WI38 (cell line): ENCODE results near the gene E2F1.

ENCODE experiments used
- H3K4me3 ChIP-seq: 2 replicates; pipeline ENCODE4 v1.5.1; 2011; ENCODE audit warnings: low read depth, mild to moderate bottlenecking, control low read depth, low read length
- CTCF ChIP-seq: IDR thresholded peaks from 2 replicates; pipeline ENCODE4 v1.5.1; 2012; ENCODE audit warnings: low read depth, mild to moderate bottlenecking, control low read depth, low read length

E2F1 gene

GRCh38 chr20:33627577-33628216 lies 58.5 kb downstream of the E2F1 start:
- no peak overlapping the region for H3K4me3 ChIP-seq
- no peak for TF ChIP-seq CTCF

GRCh38 chr20:33626190-33626589 lies 60.0 kb downstream of the E2F1 start:
- TF ChIP-seq CTCF = no peak
- H3K4me3 ChIP-seq = no peak overlapping the region
